A673 (cell line): ENCODE measurements around the gene BCAM.
"Not testable (repeated sequence)": the region's sequence is repeated elsewhere in the genome, so short reads cannot be mapped to it uniquely, and the experiment has no call there.

Experiments
- CTCF ChIP-seq: fragments of 300-800, 200-600 bp; sonication (generic); conservative IDR thresholded peaks from 2 replicates; pipeline ENCODE4 v1.5.1; 2017; ENCODE audit warnings: low read depth, mild to moderate bottlenecking, antibody characterized with exemption, low read length, moderate library complexity, mixed read lengths
- EZH2 ChIP-seq: fragments of 200-600 bp; sonication (generic); IDR thresholded peaks from 2 replicates; pipeline ENCODE4 v1.6.1; 2017; ENCODE audit warnings: borderline replicate concordance, low read depth, mild to moderate bottlenecking, mixed read lengths, antibody characterized with exemption, low read length; ENCODE audit not compliant: poor library complexity, severe bottlenecking

GRCh38 chr19:44781694-44782093, 27.2 kb upstream of the BCAM start:
- TF ChIP-seq EZH2, CTCF: not testable (repeated sequence)
